HCT116 (cell line): Measurements from ENCODE around the gene IL1RAPL1.

Experiments
- EZH2 ChIP-seq: fragments of 200-600 bp; sonication (generic); IDR thresholded peaks from 2 replicates; pipeline ENCODE4 v1.6.1; 2017; ENCODE audit warnings: antibody characterized with exemption, mixed run types
- TCF7L2 ChIP-seq: IDR thresholded peaks from 2 replicates; pipeline ENCODE4 v1.7.0; 2011; ENCODE audit warnings: borderline replicate concordance, inconsistent platforms; ENCODE audit not compliant: insufficient read depth, insufficient read length; ENCODE audit errors: extremely low read depth
- YY1 ChIP-seq: IDR thresholded peaks from 2 replicates; pipeline ENCODE4 v1.6.1; 2011; ENCODE audit warnings: low read length, low read depth, moderate library complexity, mild to moderate bottlenecking; ENCODE audit not compliant: insufficient replicate concordance; ENCODE audit errors: extremely low read depth
- TF ChIP-seq, protein P1 (sequence below), 3 experiments: fragments of 200-600 bp in 1 of 3; sonication (generic) in 1 of 3; IDR thresholded peaks in 2 of 3; conservative IDR thresholded peaks in 1 of 3; 2 replicates each; pipeline ENCODE4 v1.5.1; 2012 to 2017; ENCODE audit warnings: low read depth in 2 of 3, low read length in 2 of 3, antibody characterized with exemption in 1 of 3, borderline replicate concordance in 1 of 3, control low read depth in 1 of 3, mild to moderate bottlenecking in 1 of 3, mixed read lengths in 1 of 3, mixed run types in 1 of 3, moderate library complexity in 1 of 3; ENCODE audit not compliant: insufficient read depth in 1 of 3

DNA sequence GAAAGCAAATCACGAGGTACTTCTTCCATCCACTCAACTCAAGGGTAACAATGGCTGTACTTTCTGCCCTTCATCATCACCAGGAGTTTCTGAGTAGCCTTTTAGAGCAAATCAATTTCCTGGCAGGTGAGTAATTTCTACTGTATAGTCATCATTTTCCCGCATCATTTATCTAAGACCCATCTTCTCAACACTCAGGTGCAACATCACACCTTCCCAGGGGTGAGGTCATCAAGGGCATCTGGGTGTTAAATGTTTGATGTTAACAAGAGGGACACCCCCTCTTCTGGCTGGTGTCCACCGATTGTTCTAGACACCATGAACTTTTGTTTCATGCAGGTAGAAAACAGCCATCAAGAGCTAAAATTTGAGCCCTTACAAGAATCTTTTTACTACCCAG lies 1314.8 kb downstream of the IL1RAPL1 start:
- no peak for TF ChIP-seq YY1
- no peak for TF ChIP-seq EZH2
- TF ChIP-seq, protein P1, sequence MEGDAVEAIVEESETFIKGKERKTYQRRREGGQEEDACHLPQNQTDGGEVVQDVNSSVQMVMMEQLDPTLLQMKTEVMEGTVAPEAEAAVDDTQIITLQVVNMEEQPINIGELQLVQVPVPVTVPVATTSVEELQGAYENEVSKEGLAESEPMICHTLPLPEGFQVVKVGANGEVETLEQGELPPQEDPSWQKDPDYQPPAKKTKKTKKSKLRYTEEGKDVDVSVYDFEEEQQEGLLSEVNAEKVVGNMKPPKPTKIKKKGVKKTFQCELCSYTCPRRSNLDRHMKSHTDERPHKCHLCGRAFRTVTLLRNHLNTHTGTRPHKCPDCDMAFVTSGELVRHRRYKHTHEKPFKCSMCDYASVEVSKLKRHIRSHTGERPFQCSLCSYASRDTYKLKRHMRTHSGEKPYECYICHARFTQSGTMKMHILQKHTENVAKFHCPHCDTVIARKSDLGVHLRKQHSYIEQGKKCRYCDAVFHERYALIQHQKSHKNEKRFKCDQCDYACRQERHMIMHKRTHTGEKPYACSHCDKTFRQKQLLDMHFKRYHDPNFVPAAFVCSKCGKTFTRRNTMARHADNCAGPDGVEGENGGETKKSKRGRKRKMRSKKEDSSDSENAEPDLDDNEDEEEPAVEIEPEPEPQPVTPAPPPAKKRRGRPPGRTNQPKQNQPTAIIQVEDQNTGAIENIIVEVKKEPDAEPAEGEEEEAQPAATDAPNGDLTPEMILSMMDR (IDR thresholded peaks at IDR 0.05 in 2 of 3, conservative IDR thresholded peaks at IDR 0.05 in 1 of 3; ENCODE audit: borderline replicate concordance in 1 of 3, insufficient read depth in 1 of 3, low read depth in 2 of 3, low read length in 2 of 3): no peak
- TF ChIP-seq TCF7L2: no peak
